Gastrocnemius medialis (tissue), 4 donors: ENCODE data around the gene CHTF8.

ENCODE experiments used
- CTCF ChIP-seq, 5 experiments: fragments of 450-650 bp in 3 of 5; fragments of 200-600 bp in 2 of 5; sonication (generic) in 2 of 5; IDR thresholded peaks in 4 of 5; conservative IDR thresholded peaks in 1 of 5; 1 replicate in 4 of 5; 2 replicates in 1 of 5; pipeline ENCODE4 v1.5.1; 2016 to 2019; ENCODE audit warnings: antibody characterized with exemption in 5 of 5, mild to moderate bottlenecking in 3 of 5, moderate library complexity in 3 of 5
- POLR2A ChIP-seq, 2 donors: fragments of 450-650 bp; IDR thresholded peaks; one replicate each; pipeline ENCODE4 v1.6.1; 2017; ENCODE audit warnings: antibody characterized with exemption in 2 of 2, mild to moderate bottlenecking in 2 of 2, moderate library complexity in 2 of 2

- no peak for TF ChIP-seq POLR2A (IDR thresholded peaks at IDR 0.05)
- no peak for TF ChIP-seq CTCF (IDR thresholded peaks at IDR 0.05 in 4 of 5, conservative IDR thresholded peaks at IDR 0.05 in 1 of 5)
Observed at GRCh38 chr16:69078073-69078472, 54.3 kb downstream of the CHTF8 start.
